IMR-90 (cell line): ENCODE results near the gene KRT86. TPM values are rescaled to one million over a fixed set of nuclear protein-coding genes. Genes with fewer than 3 reads are reported as not detected.

Experiments
- ATAC-seq: fragments of 200-7000 bp; cut with Tn5 transposase; 2 replicates; pipeline ENCODE4 v1.9.1; 2020; ENCODE audit warnings: low read depth, mild to moderate bottlenecking, moderate library complexity
- BruUV-seq: library from RNA; stranded (reverse); fragments of 400-500 nt; replicated peaks from 2 replicates; lab custom pipeline; 2021; lab: Mats Ljungman, UMichigan
- CTCF ChIA-PET: fragments of 300-600 bp; formaldehyde crosslinking; extraction: SDS; loops from one replicate; lab custom pipeline; 2021; ENCODE audit warnings: antibody characterized with exemption; lab: Yijun Ruan, JAX
- POLR2A ChIA-PET: fragments of 300-600 bp; sonication (Branson Sonifier 250); formaldehyde crosslinking; loops from one replicate; lab custom pipeline; 2022; ENCODE audit warnings: antibody characterized with exemption; ENCODE audit not compliant: unreplicated experiment; lab: Charles Lee
- DNase-seq: peaks from one replicate; pipeline ENCODE4 v3.0.0; 2013
- H2AFZ ChIP-seq: replicated peaks from 2 replicates; pipeline ENCODE3; 2013; ENCODE audit warnings: low read length, mild to moderate bottlenecking; ENCODE audit not compliant: poor library complexity
- H2AK5ac ChIP-seq: 2 replicates; pipeline ENCODE4 v1.6.1; 2013; ENCODE audit warnings: low read depth, low read length, inconsistent platforms
- H2AK9ac ChIP-seq: replicated peaks from 2 replicates; pipeline ENCODE3; 2013; ENCODE audit warnings: mild to moderate bottlenecking, low read depth, low read length, moderate library complexity; ENCODE audit not compliant: poor library complexity
- H2BK120ac ChIP-seq: 2 replicates; pipeline ENCODE4 v1.6.1; 2013; ENCODE audit warnings: low read depth, low read length, inconsistent platforms
- H2BK15ac ChIP-seq: 3 replicates; pipeline ENCODE4 v1.6.1; 2013; ENCODE audit warnings: low read depth, low read length, inconsistent platforms
- H2BK20ac ChIP-seq: 2 replicates; pipeline ENCODE4 v1.6.1; 2013; ENCODE audit warnings: low read depth, mild to moderate bottlenecking, inconsistent platforms, low read length, moderate library complexity
- H2BK5ac ChIP-seq: 2 replicates; pipeline ENCODE4 v1.6.1; 2013; ENCODE audit warnings: mild to moderate bottlenecking, low read depth, low read length, inconsistent platforms; ENCODE audit not compliant: poor library complexity, severe bottlenecking
- H3K14ac ChIP-seq: replicated peaks from 2 replicates; pipeline ENCODE4 v1.6.1; 2013; ENCODE audit warnings: low read depth, low read length, inconsistent platforms
- H3K18ac ChIP-seq: 2 replicates; pipeline ENCODE4 v1.6.1; 2013; ENCODE audit warnings: low read depth, low read length, control low read depth
- H3K23ac ChIP-seq: 2 replicates; pipeline ENCODE4 v1.6.1; 2013; ENCODE audit warnings: low read depth, low read length, inconsistent platforms
- H3K27ac ChIP-seq: 2 replicates; pipeline ENCODE4 v1.5.1; 2013; ENCODE audit warnings: mild to moderate bottlenecking, control low read depth, low read length; ENCODE audit not compliant: insufficient read depth
- H3K27me3 ChIP-seq: 2 replicates; pipeline ENCODE4 v1.6.1; 2013; ENCODE audit warnings: low read length; ENCODE audit not compliant: control insufficient read depth, insufficient read depth
- H3K36me3 ChIP-seq: 2 replicates; pipeline ENCODE4 v1.6.1; 2013; ENCODE audit warnings: low read length, mixed read lengths; ENCODE audit not compliant: control insufficient read depth, insufficient read depth
- H3K4ac ChIP-seq: 2 replicates; pipeline ENCODE4 v1.6.1; 2013; ENCODE audit warnings: low read depth, low read length, inconsistent platforms
- H3K4me1 ChIP-seq: 2 replicates; pipeline ENCODE4 v1.6.1; 2013; ENCODE audit warnings: low read length, mixed read lengths; ENCODE audit not compliant: control insufficient read depth, insufficient read depth
- H3K4me2 ChIP-seq: 2 replicates; pipeline ENCODE4 v1.6.1; 2013; ENCODE audit warnings: low read depth, mild to moderate bottlenecking, control low read depth, low read length, moderate library complexity
- H3K4me3 ChIP-seq: 2 replicates; pipeline ENCODE4 v1.5.1; 2013; ENCODE audit warnings: low read depth, mild to moderate bottlenecking, control low read depth, low read length, moderate library complexity; ENCODE audit not compliant: insufficient read depth
- H3K56ac ChIP-seq: 2 replicates; pipeline ENCODE4 v1.6.1; 2013; ENCODE audit warnings: low read length, inconsistent platforms; ENCODE audit not compliant: insufficient read depth; ENCODE audit errors: extremely low read depth
- H3K79me1 ChIP-seq, 2 experiments: 2 replicates each; pipeline ENCODE4 v1.6.1; 2013; ENCODE audit warnings: low read length in 2 of 2, inconsistent platforms in 1 of 2, low read depth in 1 of 2
- H3K9ac ChIP-seq: 2 replicates; pipeline ENCODE4 v1.6.1; 2013; ENCODE audit warnings: low read depth, low read length, control low read depth
- H3K9me1 ChIP-seq: 2 replicates; pipeline ENCODE4 v1.6.1; 2013; ENCODE audit warnings: low read length, inconsistent platforms; ENCODE audit not compliant: insufficient read depth
- H3K9me3 ChIP-seq: 2 replicates; pipeline ENCODE4 v1.6.1; 2013; ENCODE audit warnings: low read length; ENCODE audit not compliant: control insufficient read depth, insufficient read depth
- H4K20me1 ChIP-seq: 2 replicates; pipeline ENCODE4 v1.6.1; 2013; ENCODE audit warnings: low read length, inconsistent platforms; ENCODE audit not compliant: insufficient read depth
- H4K5ac ChIP-seq: 2 replicates; pipeline ENCODE4 v1.6.1; 2013; ENCODE audit warnings: mild to moderate bottlenecking, low read depth, low read length, control low read depth
- H4K8ac ChIP-seq, 2 experiments: 2 replicates each; pipeline ENCODE4 v1.6.1; 2013; ENCODE audit warnings: low read depth in 2 of 2, low read length in 2 of 2, control low read depth in 1 of 2, inconsistent platforms in 1 of 2
- H4K91ac ChIP-seq: 2 replicates; pipeline ENCODE4 v1.6.1; 2013; ENCODE audit warnings: low read depth, low read length, inconsistent platforms; ENCODE audit not compliant: insufficient read depth
- BHLHE40 ChIP-seq: fragments of 150-350 bp; IDR thresholded peaks from 2 replicates; pipeline ENCODE4 v1.6.1; 2016; ENCODE audit warnings: mild to moderate bottlenecking, low read depth, low read length
- CEBPB ChIP-seq: IDR thresholded peaks from 2 replicates; pipeline ENCODE4 v1.6.1; 2012; ENCODE audit warnings: low read depth, low read length, improper control_type of control experiment
- CHD1 ChIP-seq: IDR thresholded peaks from 2 replicates; pipeline ENCODE4 v1.6.1; 2012; ENCODE audit warnings: low read depth, low read length, improper control_type of control experiment
- FOS ChIP-seq: fragments of 150-350 bp; IDR thresholded peaks from 2 replicates; pipeline ENCODE4 v1.6.1; 2016; ENCODE audit warnings: low read depth, low read length
- MAFK ChIP-seq: IDR thresholded peaks from 2 replicates; pipeline ENCODE4 v1.6.1; 2012; ENCODE audit warnings: low read depth, low read length, improper control_type of control experiment
- MAZ ChIP-seq: IDR thresholded peaks from 2 replicates; pipeline ENCODE4 v1.6.1; 2012; ENCODE audit warnings: low read depth, mild to moderate bottlenecking, low read length, improper control_type of control experiment, moderate library complexity, borderline replicate concordance
- MXI1 ChIP-seq: IDR thresholded peaks from 2 replicates; pipeline ENCODE4 v1.6.1; 2012; ENCODE audit warnings: low read depth, mild to moderate bottlenecking, low read length, moderate library complexity, borderline replicate concordance
- NFE2L2 ChIP-seq: fragments of 150-350 bp; IDR thresholded peaks from 2 replicates; pipeline ENCODE4 v1.6.1; 2016; ENCODE audit warnings: low read depth, mild to moderate bottlenecking, low read length
- RAD21 ChIP-seq: IDR thresholded peaks from 2 replicates; pipeline ENCODE4 v1.6.1; 2012; ENCODE audit warnings: low read length, improper control_type of control experiment
- RCOR1 ChIP-seq: IDR thresholded peaks from 2 replicates; pipeline ENCODE4 v1.6.1; 2012; ENCODE audit warnings: mild to moderate bottlenecking, low read length, improper control_type of control experiment; ENCODE audit not compliant: insufficient replicate concordance
- RFX5 ChIP-seq: IDR thresholded peaks from 2 replicates; pipeline ENCODE4 v1.8.0; 2012; ENCODE audit warnings: low read depth, mild to moderate bottlenecking, low read length, moderate library complexity
- WGBS, 2 experiments: methylation state at CpG; one replicate each; pipeline versions ENCODE4 v1.1.5 to v1.1.7; 2013; ENCODE audit warnings: missing lambda C conversion rate in 2 of 2; ENCODE audit not compliant: insufficient read length in 1 of 2; ENCODE audit errors: extremely low coverage in 2 of 2; 5-methylcytosine and 5-hydroxymethylcytosine counted together
- dilution Hi-C: fragments of 300-500 bp; cut with HindIII; formaldehyde crosslinking; loops from one replicate; pipeline ENCODE4 v1.14.3; 2018; ENCODE audit warnings: low sequenced_read_pairs; ENCODE audit not compliant: unreplicated experiment
- in situ Hi-C: fragments of 300-500 bp; cut with MboI; formaldehyde crosslinking; loops from 3 replicates; pipeline ENCODE4 v1.14.3; 2019; ENCODE audit warnings: low sequenced_read_pairs, inconsistent platforms, mixed read lengths
- intact Hi-C: fragments of 100-400 bp; cut with micrococcal nuclease; formaldehyde crosslinking; loops from 2 replicates; pipeline ENCODE4 v1.10.0; 2022
- polyA plus RNA-seq, 3 experiments: library from polyadenylated mRNA; depleted of rRNA; stranded (reverse); fragments of >200 nt; gene quantifications; 2 replicates each; pipeline ENCODE4 v1.2.3, GENCODE V29; 2012; ENCODE audit warnings: low replicate concordance in 1 of 3
- total RNA-seq: library from RNA; depleted of rRNA; stranded (reverse); fragments of >200 nt; gene quantifications from 2 replicates; pipeline ENCODE4 v1.2.3, GENCODE V29; 2012
- TF ChIP-seq, protein P1 (sequence below): conservative IDR thresholded peaks from 2 replicates; pipeline ENCODE4 v1.5.1; 2012; ENCODE audit warnings: mild to moderate bottlenecking, low read depth, low read length, improper control_type of control experiment
- TF ChIP-seq, protein P2 (sequence below): fragments of 150-350 bp; IDR thresholded peaks from 2 replicates; pipeline ENCODE4 v1.6.1; 2016; ENCODE audit warnings: low read depth, mild to moderate bottlenecking, low read length, moderate library complexity, borderline replicate concordance
- TF ChIP-seq, protein P3 (sequence below): fragments of 150-350 bp; IDR thresholded peaks from 2 replicates; pipeline ENCODE4 v1.6.1; 2017; ENCODE audit warnings: mild to moderate bottlenecking, antibody characterized with exemption, low read length, low read depth

Gene KRT86
- total and polyA plus RNA-seq, 2 of the 4 experiments (the other 2 are of a cell fraction): not detected

GRCh38 chr12:52245259-52245961 is 29.0 kb upstream of the KRT86 start:
- Histone ChIP-seq H3K27ac (no peak overlapping the region), H3K79me1 (peaks cover 0 to 6% of the 10 kb centered on the region in 2 experiments; a peak in 1 of 4 replicates), H2BK5ac (no peak overlapping the region), H4K8ac (peak overlapping the region; percentile 53 to 93; a peak in 2 of 4 replicates), H3K36me3 (no peaks in the 10 kb centered on the region), H3K4me3 (no peak overlapping the region), H2AFZ (peak overlapping the region; percentile 18), H2AK9ac (no peak overlapping the region), H2BK120ac (peak overlapping the region; percentile 65), H3K27me3 (no peaks in the 10 kb centered on the region), H4K20me1 (no peaks in the 10 kb centered on the region), H3K9me3 (no peaks in the 10 kb centered on the region), H3K9ac (no peak overlapping the region), H3K4ac (peak overlapping the region; percentile 67), H3K18ac (no peak overlapping the region), H3K9me1 (peaks cover 28% of the 10 kb centered on the region), H3K23ac (peak overlapping the region; percentile 68; the same call in 1 of the 2 replicates), H3K4me2 (no peak overlapping the region), H3K14ac (peak overlapping the region; percentile 70), H3K56ac (no peak overlapping the region), H4K5ac (no peak overlapping the region), H2BK20ac (peak overlapping the region; percentile 74), H2BK15ac (peak overlapping the region; percentile 59; the same call in 2 of the 3 replicates), H4K91ac (peak overlapping the region; percentile 77), H3K4me1 (peaks cover 29% of the 10 kb centered on the region), H2AK5ac (peak overlapping the region; percentile 73)
- intact Hi-C loops (no loop called here), in situ Hi-C loops (no loop called here), dilution Hi-C loops (no loop called here)
- BruUV-seq: no TSS peak
- ChIA-PET POLR2A (no interaction called here), CTCF (interaction anchor here (0.9 to 1.6 kb wide), 2 partner anchors 34 to 37 kb away, joined by 3 to 5 read pairs; no protein-coding TSS in a partner anchor)
- DNase-seq: no peak
- 93% methylated on average over 7 of the region's 20 CpGs; no CpG with 5 or more reads in 1 of the 2 experiments for WGBS, 2 experiments
- TF ChIP-seq MAFK: no peak
- TF ChIP-seq, protein P1, sequence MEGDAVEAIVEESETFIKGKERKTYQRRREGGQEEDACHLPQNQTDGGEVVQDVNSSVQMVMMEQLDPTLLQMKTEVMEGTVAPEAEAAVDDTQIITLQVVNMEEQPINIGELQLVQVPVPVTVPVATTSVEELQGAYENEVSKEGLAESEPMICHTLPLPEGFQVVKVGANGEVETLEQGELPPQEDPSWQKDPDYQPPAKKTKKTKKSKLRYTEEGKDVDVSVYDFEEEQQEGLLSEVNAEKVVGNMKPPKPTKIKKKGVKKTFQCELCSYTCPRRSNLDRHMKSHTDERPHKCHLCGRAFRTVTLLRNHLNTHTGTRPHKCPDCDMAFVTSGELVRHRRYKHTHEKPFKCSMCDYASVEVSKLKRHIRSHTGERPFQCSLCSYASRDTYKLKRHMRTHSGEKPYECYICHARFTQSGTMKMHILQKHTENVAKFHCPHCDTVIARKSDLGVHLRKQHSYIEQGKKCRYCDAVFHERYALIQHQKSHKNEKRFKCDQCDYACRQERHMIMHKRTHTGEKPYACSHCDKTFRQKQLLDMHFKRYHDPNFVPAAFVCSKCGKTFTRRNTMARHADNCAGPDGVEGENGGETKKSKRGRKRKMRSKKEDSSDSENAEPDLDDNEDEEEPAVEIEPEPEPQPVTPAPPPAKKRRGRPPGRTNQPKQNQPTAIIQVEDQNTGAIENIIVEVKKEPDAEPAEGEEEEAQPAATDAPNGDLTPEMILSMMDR: no peak
- TF ChIP-seq BHLHE40: no peak
- TF ChIP-seq NFE2L2: no peak
- no peak for TF ChIP-seq CHD1
- TF ChIP-seq CEBPB: no peak
- no peak for TF ChIP-seq FOS
- TF ChIP-seq, protein P2, sequence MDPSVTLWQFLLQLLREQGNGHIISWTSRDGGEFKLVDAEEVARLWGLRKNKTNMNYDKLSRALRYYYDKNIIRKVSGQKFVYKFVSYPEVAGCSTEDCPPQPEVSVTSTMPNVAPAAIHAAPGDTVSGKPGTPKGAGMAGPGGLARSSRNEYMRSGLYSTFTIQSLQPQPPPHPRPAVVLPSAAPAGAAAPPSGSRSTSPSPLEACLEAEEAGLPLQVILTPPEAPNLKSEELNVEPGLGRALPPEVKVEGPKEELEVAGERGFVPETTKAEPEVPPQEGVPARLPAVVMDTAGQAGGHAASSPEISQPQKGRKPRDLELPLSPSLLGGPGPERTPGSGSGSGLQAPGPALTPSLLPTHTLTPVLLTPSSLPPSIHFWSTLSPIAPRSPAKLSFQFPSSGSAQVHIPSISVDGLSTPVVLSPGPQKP: no peak
- TF ChIP-seq RCOR1: no peak
- TF ChIP-seq MAZ: no peak
- no peak for TF ChIP-seq RFX5
- TF ChIP-seq, protein P3, sequence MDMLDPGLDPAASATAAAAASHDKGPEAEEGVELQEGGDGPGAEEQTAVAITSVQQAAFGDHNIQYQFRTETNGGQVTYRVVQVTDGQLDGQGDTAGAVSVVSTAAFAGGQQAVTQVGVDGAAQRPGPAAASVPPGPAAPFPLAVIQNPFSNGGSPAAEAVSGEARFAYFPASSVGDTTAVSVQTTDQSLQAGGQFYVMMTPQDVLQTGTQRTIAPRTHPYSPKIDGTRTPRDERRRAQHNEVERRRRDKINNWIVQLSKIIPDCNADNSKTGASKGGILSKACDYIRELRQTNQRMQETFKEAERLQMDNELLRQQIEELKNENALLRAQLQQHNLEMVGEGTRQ: no peak
- no peak for TF ChIP-seq MXI1
- no peak for TF ChIP-seq RAD21
- ATAC-seq: no peak
